ENCODE results near the gene ST7L.
A peak's percentile ranks its signal among the peaks of the same experiment; 100 is the strongest.

Gene ST7L

DNA sequence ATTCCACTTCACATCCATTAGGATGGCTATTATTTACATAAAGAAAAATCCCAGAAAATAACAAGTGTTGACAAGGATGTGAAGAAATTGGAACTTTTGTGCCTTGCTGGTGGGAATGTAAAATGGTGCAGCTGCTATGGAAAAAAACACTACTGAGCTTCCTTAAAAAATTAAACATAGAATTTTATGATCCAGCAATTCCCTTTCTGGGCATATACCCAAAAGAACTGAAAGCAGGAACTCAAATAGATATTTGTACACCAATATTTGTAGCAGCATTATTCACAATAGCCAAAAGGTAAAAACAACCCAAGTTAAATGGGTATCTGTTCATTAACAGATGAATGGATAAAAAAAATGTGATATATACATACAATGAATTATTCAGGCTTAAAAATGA lies 64.5 kb downstream of the ST7L start:
- TF ChIP-seq, protein P1, sequence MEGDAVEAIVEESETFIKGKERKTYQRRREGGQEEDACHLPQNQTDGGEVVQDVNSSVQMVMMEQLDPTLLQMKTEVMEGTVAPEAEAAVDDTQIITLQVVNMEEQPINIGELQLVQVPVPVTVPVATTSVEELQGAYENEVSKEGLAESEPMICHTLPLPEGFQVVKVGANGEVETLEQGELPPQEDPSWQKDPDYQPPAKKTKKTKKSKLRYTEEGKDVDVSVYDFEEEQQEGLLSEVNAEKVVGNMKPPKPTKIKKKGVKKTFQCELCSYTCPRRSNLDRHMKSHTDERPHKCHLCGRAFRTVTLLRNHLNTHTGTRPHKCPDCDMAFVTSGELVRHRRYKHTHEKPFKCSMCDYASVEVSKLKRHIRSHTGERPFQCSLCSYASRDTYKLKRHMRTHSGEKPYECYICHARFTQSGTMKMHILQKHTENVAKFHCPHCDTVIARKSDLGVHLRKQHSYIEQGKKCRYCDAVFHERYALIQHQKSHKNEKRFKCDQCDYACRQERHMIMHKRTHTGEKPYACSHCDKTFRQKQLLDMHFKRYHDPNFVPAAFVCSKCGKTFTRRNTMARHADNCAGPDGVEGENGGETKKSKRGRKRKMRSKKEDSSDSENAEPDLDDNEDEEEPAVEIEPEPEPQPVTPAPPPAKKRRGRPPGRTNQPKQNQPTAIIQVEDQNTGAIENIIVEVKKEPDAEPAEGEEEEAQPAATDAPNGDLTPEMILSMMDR (IDR thresholded peaks at IDR 0.05; ENCODE audit: low read depth, low read length): no peak
- DNase-seq (ENCODE audit: low read depth in 2 of 2): no peak
- no peak overlapping the region for H3K4me3 ChIP-seq (replicated peaks in 1 of 2; ENCODE audit: low read depth in 2 of 2, low read length in 2 of 2)

DNA sequence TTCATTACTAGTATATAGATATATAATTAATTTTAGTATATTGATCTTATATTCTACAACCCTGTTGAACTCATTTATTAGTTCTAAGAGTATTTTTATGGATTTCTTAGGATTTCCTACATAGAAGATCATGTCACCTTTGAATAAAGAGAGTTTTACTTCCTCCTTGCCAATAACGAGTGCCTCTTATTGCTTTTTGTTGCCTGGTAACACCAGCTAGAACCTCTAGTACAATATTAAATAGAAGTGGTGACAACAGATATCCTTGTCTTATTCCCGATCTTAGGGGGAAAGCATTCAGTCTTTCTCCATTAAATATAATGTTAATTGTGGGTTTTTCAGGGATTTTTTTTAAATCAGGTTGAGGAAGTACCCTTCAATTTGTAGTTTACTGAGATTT lies 69.4 kb downstream of the ST7L start:
- H3K4me3 ChIP-seq (replicated peaks in 1 of 2; ENCODE audit: low read depth in 2 of 2, low read length in 2 of 2): no peak overlapping the region
- DNase-seq (ENCODE audit: low read depth in 2 of 2): no peak
- TF ChIP-seq, protein P1 (IDR thresholded peaks at IDR 0.05; ENCODE audit: low read depth, low read length): no peak

DNA sequence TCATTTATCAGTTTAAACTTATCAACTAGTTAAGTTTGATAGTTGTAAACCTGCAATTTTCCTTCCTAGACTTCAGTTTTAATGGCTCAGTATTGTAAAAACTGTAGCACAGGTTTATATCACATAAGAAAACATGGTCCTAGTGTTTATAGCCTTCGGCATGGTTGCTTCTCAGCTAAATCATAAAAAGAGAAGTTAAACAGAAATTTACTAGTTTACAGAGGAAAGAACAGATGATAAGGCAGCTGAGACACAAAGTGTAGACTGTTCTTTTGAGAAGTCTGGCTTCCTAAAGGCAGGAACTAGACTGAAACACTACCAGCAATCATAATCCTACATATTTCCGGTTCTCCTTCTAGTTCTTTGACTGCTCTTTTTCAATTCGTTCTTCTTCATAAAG lies 70.4 kb downstream of the ST7L start:
- no peak overlapping the region for H3K4me3 ChIP-seq (replicated peaks in 1 of 2; ENCODE audit: low read depth in 2 of 2, low read length in 2 of 2)
- no peak for DNase-seq (ENCODE audit: low read depth in 2 of 2)
- TF ChIP-seq, protein P1 (IDR thresholded peaks at IDR 0.05; ENCODE audit: low read depth, low read length): no peak

DNA sequence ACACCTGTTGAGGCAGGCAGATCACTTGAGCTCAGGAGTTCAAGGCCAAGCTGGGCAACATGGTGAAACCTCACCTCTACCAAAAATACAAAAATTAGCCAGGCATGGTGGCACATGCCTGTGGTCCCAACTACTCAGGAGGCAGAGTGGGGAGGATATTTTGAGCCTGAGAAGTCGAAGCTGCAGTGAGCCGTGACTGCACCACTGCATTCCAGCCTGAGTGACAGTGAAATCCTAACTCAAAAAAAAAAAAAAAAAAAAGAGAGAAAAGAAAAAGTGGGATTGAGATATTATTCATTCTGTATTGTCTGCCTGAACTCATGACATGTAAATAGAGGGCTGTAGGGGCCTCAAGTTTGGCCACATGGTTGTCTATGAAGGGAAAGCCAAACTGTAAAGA lies 72.9 kb downstream of the ST7L start:
- TF ChIP-seq, protein P1 (IDR thresholded peaks at IDR 0.05; ENCODE audit: low read depth, low read length): no peak
- DNase-seq (ENCODE audit: low read depth in 2 of 2): no peak

DNA sequence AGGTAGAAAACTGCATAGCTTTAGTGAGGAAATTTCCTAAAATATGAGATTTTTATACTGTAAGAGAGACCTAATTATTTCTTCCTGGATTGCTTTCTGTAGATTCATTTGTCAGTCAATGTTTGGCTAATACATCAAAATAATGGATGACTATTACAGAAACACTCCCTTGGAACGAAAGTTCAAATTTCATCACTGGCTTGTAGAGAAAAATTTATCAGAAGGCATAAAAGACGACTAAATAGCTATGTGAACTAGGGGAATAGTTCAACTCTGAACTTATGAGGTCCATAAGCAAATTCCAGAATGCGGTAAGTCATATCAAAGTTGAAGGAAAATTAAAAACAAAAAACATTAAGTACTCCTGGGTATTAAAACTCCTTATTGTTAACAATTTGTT lies 74.2 kb downstream of the ST7L start:
- TF ChIP-seq, protein P1 (IDR thresholded peaks at IDR 0.05; ENCODE audit: low read depth, low read length): no peak
- peak; percentile 76 to 83 for DNase-seq (ENCODE audit: low read depth in 2 of 2)

More for the DNA sequence above, 72.9 kb downstream of the ST7L start:
- no peak overlapping the region for H3K4me3 ChIP-seq (replicated peaks in 1 of 2; ENCODE audit: low read depth in 2 of 2, low read length in 2 of 2)

DNA sequence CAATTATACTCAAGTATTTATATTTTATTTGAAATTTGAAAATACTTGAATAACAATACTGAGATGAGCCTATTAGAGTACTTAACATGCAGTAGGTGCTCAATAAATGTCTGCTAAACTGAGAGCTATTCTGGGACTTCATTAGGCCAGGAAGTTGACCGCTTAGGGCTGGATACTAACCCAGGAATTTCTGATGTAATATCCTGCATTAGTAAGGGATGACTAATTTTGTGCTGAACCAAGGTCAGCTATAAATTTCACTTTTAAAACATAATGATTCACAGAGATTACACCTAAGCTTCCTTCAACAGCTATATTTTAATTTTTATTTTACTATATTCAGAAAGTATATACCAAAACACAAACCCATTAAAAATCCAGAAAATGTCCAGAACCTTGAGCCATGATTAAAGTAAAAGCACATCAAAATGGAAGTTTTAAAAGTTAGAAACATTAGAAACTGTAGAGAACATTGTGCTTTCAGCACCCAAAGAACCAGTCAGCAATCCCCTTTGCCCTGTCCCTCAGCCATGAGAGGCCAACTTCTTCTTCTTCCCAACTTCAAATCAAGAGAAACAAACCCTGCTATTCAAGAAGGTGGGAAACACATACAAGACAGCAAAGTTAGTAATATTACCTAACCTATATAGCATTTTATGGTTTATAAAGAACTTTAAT lies 74.8 kb downstream of the ST7L start:
- DNase-seq (ENCODE audit: low read depth in 2 of 2): peak; percentile 92 to 96
- no peak overlapping the region for H3K4me3 ChIP-seq (replicated peaks in 1 of 2; ENCODE audit: low read depth in 2 of 2, low read length in 2 of 2)
- TF ChIP-seq, protein P1 (IDR thresholded peaks at IDR 0.05; ENCODE audit: low read depth, low read length): no peak

More for the DNA sequence above, 74.2 kb downstream of the ST7L start:
- H3K4me3 ChIP-seq (replicated peaks in 1 of 2; ENCODE audit: low read depth in 2 of 2, low read length in 2 of 2): no peak overlapping the region
